K562 (cell line): ENCODE data around the gene CHAC1. TPM values are rescaled to one million over a fixed set of nuclear protein-coding genes. Genes with fewer than 3 reads are reported as not detected.

ENCODE experiments used
- ATAC-seq: fragments of 200-7000 bp; cut with Tn5 transposase; 3 replicates; pipeline ENCODE4 v1.9.1; 2020; ENCODE audit warnings: moderate library complexity
- Bru-seq: library from RNA; stranded (reverse); fragments of 400-500 nt; gene quantifications from one replicate; lab custom pipeline; 2021; lab: Mats Ljungman, UMichigan
- BruChase-seq, 2 experiments: library from RNA; stranded (reverse); fragments of 400-500 nt; gene quantifications; one replicate each; lab custom pipeline; 2021; lab: Mats Ljungman, UMichigan
- BruUV-seq: library from RNA; stranded (reverse); fragments of 400-500 nt; replicated peaks from 2 replicates; lab custom pipeline; 2021; lab: Mats Ljungman, UMichigan
- CTCF ChIA-PET: fragments of 300-600 bp; formaldehyde crosslinking; extraction: SDS; loops from one replicate; lab custom pipeline; 2021; ENCODE audit warnings: low intra/inter-chr PET ratio; lab: Yijun Ruan, JAX
- POLR2A ChIA-PET: fragments of 300-600, 350-650 bp; sonication (Branson Sonifier 250); formaldehyde crosslinking; extraction: SDS; loops from one replicate; lab custom pipeline; 2021; ENCODE audit warnings: antibody characterized with exemption, inconsistent platforms; lab: Yijun Ruan, JAX
- DNase-seq, 4 experiments: peaks; one replicate each; pipeline versions ENCODE4 v3.0.0 to v3.0.0-alpha.2; 2011 to 2018; ENCODE audit warnings: low spot score in 3 of 4, mixed read lengths in 3 of 4; ENCODE audit errors: extremely low read depth in 1 of 4
- FAIRE-seq: peaks from 2 replicates; lab custom pipeline; 2011; peaks lifted over from hg19 to GRCh38; lab: Jason Lieb, UNC
- H2AFZ ChIP-seq: 2 replicates; pipeline ENCODE4 v1.6.0; 2011; ENCODE audit warnings: low read depth, low read length, control low read depth, inconsistent platforms
- H3K27ac ChIP-seq: fragments of 200-600 bp; 3 replicates; pipeline ENCODE4 v1.8.0; 2011; ENCODE audit warnings: low read depth, mild to moderate bottlenecking, control low read depth, inconsistent platforms, low read length, moderate library complexity, mixed read lengths; ENCODE audit errors: extremely low read depth
- H3K27me3 ChIP-seq, 2 experiments: fragments of 300-600 bp in 1 of 2; 2 replicates in 1 of 2; 3 replicates in 1 of 2; pipeline versions ENCODE4 v1.6.0 to v1.8.0; 2011; ENCODE audit warnings: inconsistent platforms in 2 of 2, low read length in 2 of 2, mild to moderate bottlenecking in 1 of 2, mixed read lengths in 1 of 2, moderate library complexity in 1 of 2; ENCODE audit not compliant: control insufficient read depth in 2 of 2, insufficient read depth in 2 of 2
- H3K36me3 ChIP-seq: fragments of 300-600 bp; 3 replicates; pipeline ENCODE4 v1.8.0; 2011; ENCODE audit warnings: mild to moderate bottlenecking, low read length, inconsistent platforms; ENCODE audit not compliant: control insufficient read depth, insufficient read depth
- H3K4me1 ChIP-seq, 2 experiments: fragments of 200-600 bp in 1 of 2; replicated peaks in 1 of 2; 2 replicates in 1 of 2; 3 replicates in 1 of 2; pipeline versions ENCODE4 v1.5.1 to v1.8.0; 2011; ENCODE audit warnings: inconsistent platforms in 2 of 2, low read length in 2 of 2, mild to moderate bottlenecking in 1 of 2, mixed read lengths in 1 of 2, moderate library complexity in 1 of 2; ENCODE audit not compliant: control insufficient read depth in 2 of 2, insufficient read depth in 2 of 2
- H3K4me2 ChIP-seq: 2 replicates; pipeline ENCODE4 v1.6.1; 2011; ENCODE audit warnings: low read length, control low read depth, inconsistent platforms, mixed read lengths; ENCODE audit not compliant: insufficient read depth
- H3K4me3 ChIP-seq: fragments of 200-600 bp; sonication (generic), shearing (Covaris generic); 2 replicates; pipeline ENCODE4 v1.5.1; 2016; ENCODE audit warnings: control low read depth, inconsistent platforms
- H3K79me2 ChIP-seq: fragments of 200-600 bp; 3 replicates; pipeline ENCODE4 v1.8.0; 2011; ENCODE audit warnings: low read length, inconsistent platforms; ENCODE audit not compliant: control insufficient read depth, insufficient read depth
- H3K9ac ChIP-seq, 2 experiments: 2 replicates each; pipeline versions ENCODE4 v1.6.0 to v1.6.1; 2011; ENCODE audit warnings: low read depth in 2 of 2, low read length in 2 of 2, control low read depth in 1 of 2, inconsistent platforms in 1 of 2, mild to moderate bottlenecking in 1 of 2, mixed read lengths in 1 of 2; ENCODE audit not compliant: insufficient read depth in 1 of 2
- H3K9me1 ChIP-seq: one replicate; pipeline ENCODE4 v1.6.0; 2011; ENCODE audit warnings: inconsistent platforms, mild to moderate bottlenecking, low read length, moderate library complexity; ENCODE audit not compliant: control insufficient read depth, insufficient read depth
- H3K9me3 ChIP-seq: replicated peaks from 2 replicates; pipeline ENCODE4 v1.5.1; 2011; ENCODE audit warnings: low read depth, low read length, inconsistent platforms; ENCODE audit not compliant: control insufficient read depth, insufficient read depth
- H4K20me1 ChIP-seq: replicated peaks from 2 replicates; pipeline ENCODE4 v1.6.1; 2011; ENCODE audit warnings: low read length, inconsistent platforms, mixed read lengths; ENCODE audit not compliant: control insufficient read depth, insufficient read depth
- ARNT ChIP-seq, 2 experiments: fragments of 450-650 bp; IDR thresholded peaks; 2 replicates each; pipeline ENCODE4 v1.6.1; 2016; ENCODE audit warnings: mild to moderate bottlenecking in 1 of 2
- ASH1L ChIP-seq: fragments of 450-650 bp; IDR thresholded peaks from 2 replicates; pipeline ENCODE4 v1.6.1; 2018; ENCODE audit warnings: borderline replicate concordance, mild to moderate bottlenecking, low read depth; ENCODE audit not compliant: partially characterized antibody
- BDP1 ChIP-seq: IDR thresholded peaks from 3 replicates; pipeline ENCODE4 v1.6.1; 2011; ENCODE audit not compliant: insufficient read length, insufficient read depth
- MIER1 ChIP-seq: fragments of 450-650 bp; IDR thresholded peaks from 2 replicates; pipeline ENCODE4 v1.6.1; 2016; ENCODE audit warnings: antibody characterized with exemption, mild to moderate bottlenecking, low read depth
- ZEB2 ChIP-seq: fragments of 450-650 bp; IDR thresholded peaks from 2 replicates; pipeline ENCODE4 v1.6.1; 2016
- ZNF354B ChIP-seq: fragments of 250-450 bp; sonication (Bioruptor Pico); IDR thresholded peaks from 2 replicates; pipeline ENCODE4 v1.4.0; 2020
- WGBS: fragments of 100-300 bp; shearing (Covaris generic); methylation state at CpG from one replicate; pipeline ENCODE4 v1.1.6; 2016; ENCODE audit warnings: low coverage, mixed read lengths; ENCODE audit not compliant: insufficient coverage; ENCODE audit errors: missing lambda C conversion rate; 5-methylcytosine and 5-hydroxymethylcytosine counted together
- in situ Hi-C: fragments of 300-500 bp; cut with MboI; formaldehyde crosslinking; loops from 4 replicates; pipeline ENCODE4 v1.15.0; 2018; ENCODE audit warnings: inconsistent platforms, mixed read lengths
- intact Hi-C: fragments of 100-400 bp; cut with micrococcal nuclease; formaldehyde crosslinking; loops from 2 replicates; pipeline ENCODE4 v1.14.2; 2022
- long read RNA-seq, 3 experiments: library from polyadenylated mRNA in 2 of 3; library from RNA in 1 of 3; unstranded in 2 of 3; stranded (forward) in 1 of 3; transcript quantifications; one replicate each; pipeline ENCODE4 v2.0.0, GENCODE V29; 2019 to 2022
- polyA minus RNA-seq, 3 experiments: library from RNA; depleted of rRNA, polyadenylated mRNA; stranded (reverse); fragments of >200 nt; gene quantifications; 2 replicates each; pipeline ENCODE4 v1.2.3, GENCODE V29; 2011
- polyA plus RNA-seq, 8 experiments: library from polyadenylated mRNA; depleted of rRNA in 4 of 8; stranded (reverse) in 5 of 8; unstranded in 3 of 8; fragments of >200 nt; fragmentation: Nextera tagmentation in 2 of 8; fragmentation: Illumina TruSeq in 1 of 8; extraction: Ambion mirVana in 2 of 8; extraction: Trizol in 1 of 8; gene quantifications; 2 replicates each; pipeline versions ENCODE4 v1.2.1 to v1.2.3, GENCODE V29; 2011 to 2014; ENCODE audit warnings: inconsistent platforms in 1 of 8, missing spikeins in 1 of 8
- total RNA-seq, 7 experiments: library from RNA; depleted of rRNA in 6 of 7; stranded (reverse); fragments of >200 nt in 6 of 7; fragmentation: Illumina TruSeq in 2 of 7; extraction: Trizol in 2 of 7; gene quantifications; 2 replicates each; pipeline versions ENCODE4 v1.2.1 to v1.2.3, GENCODE V29; 2011 to 2021; ENCODE audit warnings: low replicate concordance in 1 of 7
- TF ChIP-seq, protein P1 (sequence below): sonication (generic); formaldehyde crosslinking; IDR thresholded peaks from 2 replicates; pipeline ENCODE4 v1.8.1; 2022; ENCODE audit warnings: missing genetic modification reagents
- TF ChIP-seq, protein P2 (sequence below): sonication (generic); formaldehyde crosslinking; IDR thresholded peaks from 2 replicates; pipeline ENCODE4 v1.8.0; 2022; ENCODE audit warnings: mild to moderate bottlenecking, missing genetic modification reagents
- TF ChIP-seq, protein P3 (sequence below): sonication (generic); formaldehyde crosslinking; IDR thresholded peaks from 2 replicates; pipeline ENCODE4 v1.8.1; 2023; ENCODE audit warnings: mild to moderate bottlenecking, missing genetic modification reagents
- TF ChIP-seq, protein P4 (sequence below): sonication (generic); formaldehyde crosslinking; IDR thresholded peaks from 2 replicates; pipeline ENCODE4 v1.8.0; 2022; ENCODE audit warnings: missing genetic modification reagents, mild to moderate bottlenecking, moderate library complexity, borderline replicate concordance

The CHAC1 gene, protein sequence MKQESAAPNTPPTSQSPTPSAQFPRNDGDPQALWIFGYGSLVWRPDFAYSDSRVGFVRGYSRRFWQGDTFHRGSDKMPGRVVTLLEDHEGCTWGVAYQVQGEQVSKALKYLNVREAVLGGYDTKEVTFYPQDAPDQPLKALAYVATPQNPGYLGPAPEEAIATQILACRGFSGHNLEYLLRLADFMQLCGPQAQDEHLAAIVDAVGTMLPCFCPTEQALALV
- total RNA-seq (2011; cell fraction: chromatin; rRNA removed; ENCODE audit: low replicate concordance) = 6.0 and 19.1 TPM in 2 replicates
- total RNA-seq (2011; cell fraction: nucleolus; rRNA removed) = 22.9 and 29.7 TPM in 2 replicates
- total RNA-seq (2011; cell fraction: nucleoplasm; rRNA removed) = 12.4 and 15.8 TPM in 2 replicates
- 33.2 and 36.8 TPM in 2 replicates for total RNA-seq (2014; rRNA removed)
- total RNA-seq (2014; rRNA removed; fragmentation: Illumina TruSeq; extraction: Trizol) = 6.3 and 7.5 TPM in 2 replicates
- total RNA-seq (2015; rRNA removed; fragmentation: Illumina TruSeq; extraction: Trizol) = 0.19 and 0.47 TPM in 2 replicates
- 29.6 and 33.3 TPM in 2 replicates for total RNA-seq (2021)
- polyA plus RNA-seq (2011; rRNA removed) = 7.1 and 16.0 TPM in 2 replicates
- 20.6 and 22.9 TPM in 2 replicates for polyA plus RNA-seq (2011; cell fraction: cytosol; rRNA removed)
- 10.7 and 11.2 TPM in 2 replicates for polyA plus RNA-seq (2011; cell fraction: nucleus; rRNA removed)
- polyA plus RNA-seq (2012) = 2.9 and 41.9 TPM in 2 replicates
- 15.1 and 32.3 TPM in 2 replicates for polyA plus RNA-seq (2014; fragmentation: Illumina TruSeq; extraction: Trizol)
- polyA plus RNA-seq (2014; fragmentation: Nextera tagmentation; extraction: Ambion mirVana) = 1 to 10 TPM; 2.5 to 4.4 TPM
- 33.6 and 39.0 TPM in 2 replicates for polyA plus RNA-seq (2014; rRNA removed)
- 3.5 and 5.5 TPM in 2 replicates for polyA minus RNA-seq (2011; rRNA and poly(A)+ RNA removed)
- 4.1 and 13.5 TPM in 2 replicates for polyA minus RNA-seq (2011; cell fraction: cytosol; rRNA and poly(A)+ RNA removed)
- 5.0 and 7.7 TPM in 2 replicates for polyA minus RNA-seq (2011; cell fraction: nucleus; rRNA and poly(A)+ RNA removed)
- Bru-seq, nascent RNA = percentile 74 among the genes with signal in this experiment
- percentile 88 among the genes with signal in this experiment for BruChase-seq, experiment 1, labeled RNA remaining after a 2-hour chase
- percentile 78 among the genes with signal in this experiment for BruChase-seq, experiment 2, labeled RNA remaining after a 6-hour chase
- long read RNA-seq, experiment 1, transcript CHAC1-202 (3 exons, 1,849 nt) = major isoform, 15 of 20 reads
- long read RNA-seq, experiment 1, partial matches to known transcripts = 0 of 20 reads
- long read RNA-seq, experiment 1, other reads (novel, unspliced or antisense) = 5 of 20 reads
- long read RNA-seq, experiment 2, transcript CHAC1-202 (3 exons, 1,849 nt) = major isoform, 5 of 6 reads
- long read RNA-seq, experiment 2, partial matches to known transcripts = 0 of 6 reads
- long read RNA-seq, experiment 2, other reads (novel, unspliced or antisense) = 1 of 6 reads
- long read RNA-seq, experiment 3, transcript CHAC1-202 (3 exons, 1,849 nt) = major isoform, 7 of 8 reads
- long read RNA-seq, experiment 3, partial matches to known transcripts = 0 of 8 reads
- long read RNA-seq, experiment 3, other reads (novel, unspliced or antisense) = 1 of 8 reads

DNA sequence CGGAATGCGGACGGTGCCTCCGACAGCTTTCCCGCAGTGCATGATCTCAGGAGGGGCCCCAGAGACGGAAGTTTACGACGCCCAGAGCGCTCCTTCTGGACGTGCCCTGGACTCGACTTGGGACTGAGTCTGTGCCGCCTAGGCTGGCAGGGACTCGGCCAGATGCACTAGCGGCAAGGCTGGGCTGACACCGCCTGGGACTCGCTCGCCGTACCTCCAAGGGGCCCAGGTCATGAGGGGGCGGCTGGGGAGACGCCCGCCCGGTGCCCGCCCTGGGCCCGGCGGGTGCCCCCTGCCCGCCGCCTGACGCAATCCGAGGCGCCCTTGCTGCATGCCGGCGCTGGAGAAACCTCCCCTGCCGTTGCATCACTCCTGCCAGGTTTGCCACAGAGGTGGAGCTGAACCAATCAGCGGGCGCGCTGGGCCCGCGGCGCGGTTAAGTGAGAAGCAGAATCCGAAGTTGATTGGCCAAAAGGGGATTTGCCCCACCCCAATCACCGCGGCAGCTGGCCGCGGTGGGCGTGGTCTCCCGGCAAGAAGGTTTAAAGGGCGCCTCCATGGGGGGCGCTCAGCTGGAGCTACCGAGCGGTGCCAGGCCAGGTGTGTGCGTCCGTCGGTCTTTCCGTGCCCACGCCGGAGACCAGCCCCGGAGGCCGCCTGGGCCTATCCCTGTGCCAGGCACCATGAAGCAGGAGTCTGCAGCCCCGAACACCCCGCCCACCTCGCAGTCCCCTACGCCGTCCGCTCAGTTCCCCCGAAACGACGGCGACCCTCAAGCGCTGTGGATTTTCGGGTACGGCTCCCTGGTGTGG is at the start of gene CHAC1:
TSS of gene CHAC1 (plus strand) at position 571 of the 812 bp plus-strand sequence. CDS start at position 684, 113 bp downstream.
- Histone ChIP-seq H3K9me1 (peaks cover 2% of the 10 kb centered on the region), H4K20me1 (peaks cover 5% of the 10 kb centered on the region; the same call in 1 of the 2 replicates), H3K27me3 (no peaks in the 10 kb centered on the region; a peak in 1 of 5 replicates), H3K9ac (peak within 1 kb of the TSS; percentile 84 to 94), H3K9me3 (no peaks in the 10 kb centered on the region), H3K4me1 (peaks cover 16 to 35% of the 10 kb centered on the region in 2 experiments; a peak in 4 of 5 replicates), H3K79me2 (peaks cover 9% of the 10 kb centered on the region; the same call in 2 of the 3 replicates), H3K4me3 (peak within 1 kb of the TSS; percentile 61), H2AFZ (peak within 1 kb of the TSS; percentile 85), H3K36me3 (no peaks in the 10 kb centered on the region; the same call in 2 of the 3 replicates), H3K27ac (peak within 1 kb of the TSS; percentile 70), H3K4me2 (peak within 1 kb of the TSS; percentile 80)
- peak; percentile 85 for FAIRE-seq
- ATAC-seq = peak; percentile 83
- in situ Hi-C loops (no loop called here), intact Hi-C loops (no loop called here)
- CTCF ChIA-PET = interaction anchor here (0.6 kb wide), 1 partner anchor 233 kb away, joined by 3 read pairs; no protein-coding TSS in a partner anchor
- DNase-seq = peak; percentile 91 to 98 (median 95)
- 20% methylated on average over 57 of the region's 72 CpGs for WGBS
- BruUV-seq = no TSS peak
- POLR2A ChIA-PET = interaction anchor here (0.5 to 2.5 kb wide), 16 partner anchors 8 to 894 kb away, joined by 3 to 17 read pairs (median 3); partner anchors contain the start of genes INO80, NUSAP1 and OIP5
- TF ChIP-seq MIER1 (no peak), ZNF354B (CRISPR knock-in tag) (no peak), BDP1 (no peak), ARNT (IDR thresholded peaks at IDR 0.05) (no peak), ZEB2 (no peak), ASH1L (no peak)
- TF ChIP-seq, protein P1, sequence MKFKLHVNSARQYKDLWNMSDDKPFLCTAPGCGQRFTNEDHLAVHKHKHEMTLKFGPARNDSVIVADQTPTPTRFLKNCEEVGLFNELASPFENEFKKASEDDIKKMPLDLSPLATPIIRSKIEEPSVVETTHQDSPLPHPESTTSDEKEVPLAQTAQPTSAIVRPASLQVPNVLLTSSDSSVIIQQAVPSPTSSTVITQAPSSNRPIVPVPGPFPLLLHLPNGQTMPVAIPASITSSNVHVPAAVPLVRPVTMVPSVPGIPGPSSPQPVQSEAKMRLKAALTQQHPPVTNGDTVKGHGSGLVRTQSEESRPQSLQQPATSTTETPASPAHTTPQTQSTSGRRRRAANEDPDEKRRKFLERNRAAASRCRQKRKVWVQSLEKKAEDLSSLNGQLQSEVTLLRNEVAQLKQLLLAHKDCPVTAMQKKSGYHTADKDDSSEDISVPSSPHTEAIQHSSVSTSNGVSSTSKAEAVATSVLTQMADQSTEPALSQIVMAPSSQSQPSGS (CRISPR knock-in tag) = no peak
- TF ChIP-seq, protein P2, sequence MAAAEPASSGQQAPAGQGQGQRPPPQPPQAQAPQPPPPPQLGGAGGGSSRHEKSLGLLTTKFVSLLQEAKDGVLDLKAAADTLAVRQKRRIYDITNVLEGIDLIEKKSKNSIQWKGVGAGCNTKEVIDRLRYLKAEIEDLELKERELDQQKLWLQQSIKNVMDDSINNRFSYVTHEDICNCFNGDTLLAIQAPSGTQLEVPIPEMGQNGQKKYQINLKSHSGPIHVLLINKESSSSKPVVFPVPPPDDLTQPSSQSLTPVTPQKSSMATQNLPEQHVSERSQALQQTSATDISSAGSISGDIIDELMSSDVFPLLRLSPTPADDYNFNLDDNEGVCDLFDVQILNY (CRISPR knock-in tag) = no peak
- TF ChIP-seq, protein P3, sequence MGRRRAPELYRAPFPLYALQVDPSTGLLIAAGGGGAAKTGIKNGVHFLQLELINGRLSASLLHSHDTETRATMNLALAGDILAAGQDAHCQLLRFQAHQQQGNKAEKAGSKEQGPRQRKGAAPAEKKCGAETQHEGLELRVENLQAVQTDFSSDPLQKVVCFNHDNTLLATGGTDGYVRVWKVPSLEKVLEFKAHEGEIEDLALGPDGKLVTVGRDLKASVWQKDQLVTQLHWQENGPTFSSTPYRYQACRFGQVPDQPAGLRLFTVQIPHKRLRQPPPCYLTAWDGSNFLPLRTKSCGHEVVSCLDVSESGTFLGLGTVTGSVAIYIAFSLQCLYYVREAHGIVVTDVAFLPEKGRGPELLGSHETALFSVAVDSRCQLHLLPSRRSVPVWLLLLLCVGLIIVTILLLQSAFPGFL = no peak
- TF ChIP-seq, protein P4, sequence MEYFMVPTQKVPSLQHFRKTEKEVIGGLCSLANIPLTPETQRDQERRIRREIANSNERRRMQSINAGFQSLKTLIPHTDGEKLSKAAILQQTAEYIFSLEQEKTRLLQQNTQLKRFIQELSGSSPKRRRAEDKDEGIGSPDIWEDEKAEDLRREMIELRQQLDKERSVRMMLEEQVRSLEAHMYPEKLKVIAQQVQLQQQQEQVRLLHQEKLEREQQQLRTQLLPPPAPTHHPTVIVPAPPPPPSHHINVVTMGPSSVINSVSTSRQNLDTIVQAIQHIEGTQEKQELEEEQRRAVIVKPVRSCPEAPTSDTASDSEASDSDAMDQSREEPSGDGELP (CRISPR knock-in tag) = peak; percentile 99
